ENCODE data around the gene ALG6.
"Not testable (repeated sequence)": the region's sequence is repeated elsewhere in the genome, so short reads cannot be mapped to it uniquely, and the experiment has no call there.

ALG6 gene

GRCh38 chr1:63328781-63329180 is 38.6 kb upstream of the ALG6 start:
- no peak for DNase-seq

- DNase-seq = no peak
Observed at GRCh38 chr1:63329621-63330330, 37.7 kb upstream of the ALG6 start.

DNA sequence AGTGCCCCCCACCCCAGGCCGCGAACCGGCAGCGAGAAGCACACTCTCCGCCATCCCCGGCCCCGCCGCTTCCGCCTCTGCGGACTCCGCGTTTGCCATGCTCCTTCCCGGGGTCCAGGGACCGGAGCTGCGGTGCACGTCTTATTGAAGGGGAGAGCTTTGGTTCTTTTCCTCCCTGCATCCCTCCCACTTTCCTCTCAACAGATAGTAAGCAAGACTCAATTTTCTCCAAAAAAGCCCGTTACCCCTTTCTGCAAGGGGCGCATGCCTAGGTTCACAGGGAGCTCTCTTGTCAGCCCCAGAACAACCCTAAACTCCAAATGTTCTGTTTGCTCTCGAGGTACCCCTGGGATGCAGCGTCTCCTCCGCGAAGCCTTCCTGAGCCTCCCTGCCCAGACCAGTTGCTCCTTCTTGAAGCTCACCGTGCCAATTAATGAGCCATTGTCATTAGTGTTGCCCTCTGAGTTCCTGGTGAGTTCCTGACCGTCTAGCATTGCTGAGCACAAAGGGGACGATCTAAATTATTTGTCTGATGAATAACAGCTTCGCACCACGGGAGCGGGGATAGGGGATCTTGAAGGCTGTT is 37.0 kb upstream of the ALG6 start:
- DNase-seq = no peak

GRCh38 chr1:63342402-63342801 is 25.0 kb upstream of the ALG6 start:
- no peak for DNase-seq

- DNase-seq = no peak
Observed at GRCh38 chr1:63343922-63344321, 23.5 kb upstream of the ALG6 start.

DNA sequence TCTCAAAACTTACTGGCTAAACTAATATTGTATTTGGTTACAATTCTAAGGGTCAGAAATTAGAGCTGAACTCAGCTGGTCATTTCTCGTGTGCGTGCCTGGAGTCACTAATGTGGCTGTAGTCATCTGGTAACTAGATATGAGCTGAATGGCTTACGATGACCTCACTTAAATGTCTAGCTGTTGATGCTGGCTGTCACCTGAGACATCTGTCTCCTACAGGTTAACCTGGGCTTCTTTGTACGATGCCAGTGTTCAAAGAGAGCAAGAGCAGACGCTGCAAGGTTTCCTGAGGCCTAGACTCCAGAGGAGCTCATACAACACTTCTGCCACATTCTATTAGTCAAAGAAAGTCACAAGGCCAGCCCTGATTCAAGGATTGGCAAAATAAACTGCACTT is 17.1 kb upstream of the ALG6 start:
- DNase-seq = no peak

- no peak for DNase-seq
Observed at GRCh38 chr1:63352736-63353135, 14.7 kb upstream of the ALG6 start.

DNA sequence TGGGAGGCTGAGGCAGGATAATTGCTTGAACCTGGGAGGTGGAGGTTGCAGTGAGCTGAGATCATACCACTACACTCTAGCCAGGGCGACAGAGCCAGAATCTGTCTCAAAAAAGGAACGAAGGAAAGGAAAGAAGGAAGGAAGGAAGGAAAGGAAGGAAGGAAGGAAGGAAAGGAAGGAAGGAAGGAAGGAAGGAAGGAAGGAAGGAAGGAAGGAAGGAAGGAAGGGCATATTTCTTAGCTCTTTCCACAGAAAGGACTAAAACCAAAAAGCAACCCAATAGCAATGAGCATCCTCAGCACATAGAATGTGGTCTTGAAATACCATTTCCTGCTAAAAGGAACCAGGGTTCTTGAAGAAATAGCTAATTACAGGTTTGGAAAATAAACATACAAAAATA is 11.2 kb upstream of the ALG6 start:
- not testable (repeated sequence) for DNase-seq

- no peak for DNase-seq
Observed at GRCh38 chr1:63359561-63359960, 7.9 kb upstream of the ALG6 start.

GRCh38 chr1:63362073-63362472 is 5.4 kb upstream of the ALG6 start:
- DNase-seq = no peak

DNA sequence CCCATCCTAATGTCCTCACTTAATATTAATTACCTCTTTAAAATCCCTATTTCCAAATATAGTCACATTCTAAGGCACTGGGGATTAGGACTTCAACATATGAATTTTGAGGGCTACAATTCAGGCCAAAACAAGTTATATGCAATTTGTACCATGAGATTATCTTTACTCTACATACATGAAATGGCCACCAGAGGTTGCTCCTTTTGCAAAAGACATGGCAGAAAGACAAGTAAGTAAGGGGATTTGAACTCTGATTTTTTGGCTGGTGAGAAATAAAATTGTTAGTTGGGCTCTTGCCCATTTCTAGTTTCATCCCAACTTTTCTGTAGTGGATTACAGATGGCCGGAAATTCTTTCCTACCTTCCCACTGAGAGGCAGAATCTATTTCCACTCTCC is 4.8 kb upstream of the ALG6 start:
- no peak for DNase-seq

DNA sequence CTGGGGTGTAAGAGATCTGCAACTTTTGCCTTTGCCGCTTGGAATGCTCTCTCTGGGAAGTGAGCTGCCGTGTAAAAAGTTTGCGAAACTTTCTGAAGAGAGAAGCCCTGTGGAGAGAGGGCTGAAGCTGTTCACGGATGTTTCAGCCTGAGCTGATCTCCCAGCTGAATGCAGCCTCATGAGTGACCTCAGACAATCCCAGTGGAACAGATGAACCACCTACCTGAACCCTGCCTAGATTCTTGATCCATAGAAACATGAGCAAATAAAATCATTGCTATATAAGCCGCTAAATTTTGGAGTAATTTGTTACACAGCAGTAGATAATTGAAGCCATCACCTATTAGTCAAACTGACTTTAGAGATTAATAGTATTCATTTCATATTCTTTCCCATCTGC is 4.4 kb upstream of the ALG6 start:
- DNase-seq = no peak

DNA sequence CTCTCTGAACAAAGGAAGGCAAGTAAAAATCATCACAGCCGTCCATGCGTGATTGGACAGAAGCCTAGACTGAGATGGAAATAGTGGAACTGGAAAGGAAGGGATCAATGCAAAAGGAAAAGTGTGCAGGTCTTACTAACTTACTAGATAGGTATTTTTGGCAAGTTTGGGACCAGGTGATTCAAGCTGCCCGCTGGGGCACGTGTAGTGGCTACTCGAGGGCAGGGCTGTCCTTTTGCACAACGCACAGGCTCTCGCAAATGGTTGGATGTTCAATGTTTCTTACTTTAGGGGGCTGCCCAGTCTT is 566 bp upstream of the ALG6 start:
- DNase-seq = no peak

- peak in 1 of 2 donors; percentile 2 for DNase-seq
Observed at GRCh38 chr1:63368131-63368530, 704 bp downstream of the ALG6 start.

DNA sequence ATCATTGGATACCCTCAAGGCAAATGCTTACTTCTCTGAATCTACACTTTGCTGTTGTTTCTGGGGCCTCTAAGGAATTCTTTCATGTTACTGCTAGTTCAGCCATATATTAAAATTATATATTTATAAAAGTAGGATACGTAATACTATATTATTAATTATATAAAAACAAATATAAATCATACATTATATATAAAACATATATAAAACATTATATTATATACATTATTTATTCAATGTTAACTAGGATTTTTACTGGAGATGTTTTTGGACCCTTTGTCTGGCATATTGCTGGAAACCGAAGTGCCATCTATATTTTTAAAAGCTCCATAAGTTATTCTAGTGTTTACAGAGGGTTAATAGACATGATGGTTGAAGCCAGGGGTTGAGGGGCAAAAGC is 12.2 kb downstream of the ALG6 start:
- no peak for DNase-seq

GRCh38 chr1:63381741-63382140 is 14.3 kb downstream of the ALG6 start:
- no peak for DNase-seq

- DNase-seq = no peak
Observed at GRCh38 chr1:63401945-63402344, 34.5 kb downstream of the ALG6 start.

DNA sequence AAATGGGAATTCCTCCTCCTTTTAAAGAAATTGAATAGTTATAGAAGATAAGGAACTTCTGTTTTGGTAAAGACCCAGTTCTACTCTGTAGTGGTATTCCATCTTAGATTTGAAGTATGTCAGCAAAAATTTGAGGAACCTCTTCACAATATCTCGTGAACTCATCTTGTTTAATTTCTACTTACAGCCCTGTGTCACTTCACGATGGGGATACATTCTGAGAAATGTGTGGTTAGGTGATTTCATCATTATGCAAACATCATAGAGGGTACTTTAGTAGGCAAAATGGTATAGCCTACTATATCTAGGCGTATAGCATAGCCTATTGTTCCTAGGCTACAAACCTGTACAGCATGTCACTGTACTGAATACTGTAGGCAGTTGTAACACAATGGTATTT is 36.0 kb downstream of the ALG6 start:
- no peak for DNase-seq

GRCh38 chr1:63405021-63405420 is 37.6 kb downstream of the ALG6 start:
- DNase-seq = no peak

- DNase-seq = no peak
Observed at GRCh38 chr1:63405987-63406386, 38.6 kb downstream of the ALG6 start.

- no peak for DNase-seq
Observed at GRCh38 chr1:63407002-63407401, 39.6 kb downstream of the ALG6 start.

- DNase-seq = no peak
Observed at GRCh38 chr1:63408331-63408730, 40.9 kb downstream of the ALG6 start.

DNA sequence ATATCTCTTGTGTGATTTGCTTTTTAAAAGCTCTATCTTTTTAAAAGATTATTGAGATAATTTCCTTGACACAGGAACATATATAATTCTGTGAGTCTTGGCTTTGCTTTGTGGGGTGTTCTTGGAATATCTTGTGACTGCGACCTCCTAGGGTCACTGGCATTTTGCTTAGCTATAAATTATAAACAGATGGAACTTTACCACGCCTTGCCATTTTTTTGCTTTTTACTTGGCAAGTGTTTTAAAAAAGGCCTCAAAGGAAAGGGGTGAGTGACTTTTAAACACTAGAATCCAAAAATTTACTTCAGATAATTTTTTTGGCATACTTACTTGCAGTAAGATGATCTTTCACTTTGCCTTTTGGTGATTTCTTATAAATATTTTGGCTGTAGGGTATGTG is 43.6 kb downstream of the ALG6 start:
- DNase-seq = no peak

GRCh38 chr1:63413394-63413793 is 46.0 kb downstream of the ALG6 start:
- no peak for DNase-seq

GRCh38 chr1:63414691-63415365 is 47.4 kb downstream of the ALG6 start:
- DNase-seq = no peak
